GM12874 (cell line): ENCODE measurements around the gene PEA15.

ENCODE experiments used
- CTCF ChIP-seq: IDR thresholded peaks from 2 replicates; pipeline ENCODE4 v1.5.1; 2011; ENCODE audit warnings: low read depth, mild to moderate bottlenecking, control low read depth, low read length, moderate library complexity; ENCODE audit not compliant: insufficient read depth

The PEA15 gene

GRCh38 chr1:160204526-160205241 is 500 bp upstream of the PEA15 start:
- TF ChIP-seq CTCF, result no peak

GRCh38 chr1:160206036-160206389 is 829 bp downstream of the PEA15 start:
- TF ChIP-seq CTCF, result no peak

GRCh38 chr1:160206421-160207117 is 1.4 kb downstream of the PEA15 start:
- TF ChIP-seq CTCF, result no peak

GRCh38 chr1:160207118-160207650 is 2.0 kb downstream of the PEA15 start:
- TF ChIP-seq CTCF, result no peak

- TF ChIP-seq CTCF, result no peak
These were observed 2.8 kb downstream of the PEA15 start for GRCh38 chr1:160207771-160208556.

GRCh38 chr1:160208557-160209320 is 3.6 kb downstream of the PEA15 start:
- no peak for TF ChIP-seq CTCF
